ENCODE results near the gene ZNF200.

GRCh38 chr16:3274947-3275346, 40.0 kb upstream of the ZNF200 start:
- TF ChIP-seq EZH2 (IDR thresholded peaks at IDR 0.05; ENCODE audit: low read length, unreplicated experiment) (no peak), CTCF (conservative IDR thresholded peaks at IDR 0.05; ENCODE audit: low read depth, low read length) (no peak)

All from PC-3 (cell line).